Ectodermal cell (in vitro differentiated cells): ENCODE data around the gene FOXJ3.

Experiments
- H3K27ac ChIP-seq: 2 replicates; pipeline ENCODE4 v1.7.0; 2013; ENCODE audit warnings: mild to moderate bottlenecking, low read depth, low read length; ENCODE audit not compliant: insufficient read depth, poor library complexity, severe bottlenecking
- H3K27me3 ChIP-seq: 2 replicates; pipeline ENCODE4 v1.7.0; 2013; ENCODE audit warnings: mild to moderate bottlenecking, low read length; ENCODE audit not compliant: insufficient read depth, control insufficient read depth, poor library complexity, severe bottlenecking
- H3K36me3 ChIP-seq: one replicate; pipeline ENCODE4 v1.7.0; 2013; ENCODE audit warnings: low read length; ENCODE audit not compliant: control insufficient read depth, insufficient read depth
- H3K4me1 ChIP-seq: one replicate; pipeline ENCODE4 v1.7.0; 2013; ENCODE audit warnings: low read length; ENCODE audit not compliant: control insufficient read depth, insufficient read depth
- H3K4me3 ChIP-seq: 2 replicates; pipeline ENCODE4 v1.7.0; 2013; ENCODE audit warnings: low read depth, low read length, control low read depth; ENCODE audit not compliant: insufficient read depth
- H3K9me3 ChIP-seq: 2 replicates; pipeline ENCODE4 v1.7.0; 2013; ENCODE audit warnings: mild to moderate bottlenecking, low read length, moderate library complexity; ENCODE audit not compliant: control insufficient read depth
- WGBS, 2 experiments: methylation state at CpG; one replicate each; pipeline ENCODE4 v1.1.7; 2013; ENCODE audit warnings: missing lambda C conversion rate in 2 of 2; 5-methylcytosine and 5-hydroxymethylcytosine counted together

The FOXJ3 gene

DNA sequence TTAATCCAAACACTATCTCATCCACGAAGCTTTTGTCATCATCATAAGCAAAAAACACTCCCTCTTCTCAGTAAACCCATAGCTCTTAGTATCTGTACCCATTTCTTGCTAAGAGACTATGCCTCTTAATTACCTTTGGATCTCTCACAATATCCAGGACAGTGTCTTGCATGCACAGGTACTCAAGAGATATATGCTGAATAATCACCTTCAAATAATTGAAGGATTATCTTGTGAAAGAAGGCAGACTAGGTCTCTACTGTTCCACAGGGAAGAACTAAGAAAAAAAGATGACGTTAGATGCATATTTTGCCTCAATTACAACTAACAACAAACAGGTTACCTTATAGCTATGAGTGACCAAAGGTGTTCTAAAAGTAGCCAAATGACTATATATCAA lies 11.5 kb downstream of the FOXJ3 start:
- Histone ChIP-seq H3K4me3 (no peak overlapping the region), H3K9me3 (no peaks in the 10 kb centered on the region), H3K36me3 (no peaks in the 10 kb centered on the region), H3K27me3 (no peaks in the 10 kb centered on the region), H3K4me1 (no peaks in the 10 kb centered on the region), H3K27ac (no peak overlapping the region)
- WGBS, 2 experiments, result 88 to 94% methylated on average over 1 to 2 of the region's 2 CpGs

DNA sequence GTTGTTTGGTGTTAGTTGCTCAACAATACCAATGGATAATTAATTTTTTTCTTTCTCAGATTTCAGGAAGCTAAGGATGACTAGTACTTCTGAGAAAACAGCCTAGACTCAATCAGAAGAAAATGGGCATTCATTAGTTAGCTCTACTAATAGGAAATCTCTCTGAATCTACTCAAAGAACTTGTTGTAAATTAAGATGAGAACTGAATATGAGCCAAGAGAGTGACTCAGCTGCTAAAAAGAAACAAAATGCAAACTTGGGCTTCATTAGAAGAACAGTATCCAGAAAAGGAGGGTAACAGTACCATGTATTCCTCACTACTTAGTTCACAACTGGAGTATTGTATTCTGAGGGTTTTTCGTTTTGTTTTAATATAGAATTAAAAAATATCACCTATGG lies 12.5 kb downstream of the FOXJ3 start:
- WGBS, 2 experiments, result no CpG with 5 or more reads among the region's 1 CpG
- H3K4me1 ChIP-seq, result no peaks in the 10 kb centered on the region

DNA sequence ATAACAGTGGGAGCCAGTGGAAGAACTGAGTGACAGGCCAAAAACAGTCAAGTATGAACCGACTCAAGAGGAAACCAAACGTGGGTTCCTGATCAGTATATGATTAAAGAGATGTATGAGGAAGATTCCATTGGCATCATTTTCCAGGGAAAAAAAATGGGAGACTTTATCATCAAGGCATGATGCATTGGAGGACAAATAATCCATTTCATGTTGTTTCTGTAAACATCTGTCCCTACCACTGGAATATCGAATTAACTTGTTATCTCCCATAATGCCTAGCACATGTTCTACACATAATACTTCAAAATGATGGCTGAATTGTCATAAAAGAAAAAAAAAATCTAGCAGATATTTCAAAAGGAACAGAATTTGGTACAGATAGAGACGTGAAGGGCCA lies 13.3 kb downstream of the FOXJ3 start:
- H3K27me3 ChIP-seq, result no peaks in the 10 kb centered on the region
- no peaks in the 10 kb centered on the region for H3K4me1 ChIP-seq
- no peaks in the 10 kb centered on the region for H3K9me3 ChIP-seq
- no peak overlapping the region for H3K27ac ChIP-seq
- H3K4me3 ChIP-seq, result no peak overlapping the region
- H3K36me3 ChIP-seq, result no peaks in the 10 kb centered on the region
- 91 to 95% methylated on average over 4 of the region's 4 CpGs for WGBS, 2 experiments

More for the DNA sequence above, 12.5 kb downstream of the FOXJ3 start:
- H3K36me3 ChIP-seq, result no peaks in the 10 kb centered on the region
- H3K4me3 ChIP-seq, result no peak overlapping the region
- no peaks in the 10 kb centered on the region for H3K9me3 ChIP-seq
- no peak overlapping the region for H3K27ac ChIP-seq
- no peaks in the 10 kb centered on the region for H3K27me3 ChIP-seq

DNA sequence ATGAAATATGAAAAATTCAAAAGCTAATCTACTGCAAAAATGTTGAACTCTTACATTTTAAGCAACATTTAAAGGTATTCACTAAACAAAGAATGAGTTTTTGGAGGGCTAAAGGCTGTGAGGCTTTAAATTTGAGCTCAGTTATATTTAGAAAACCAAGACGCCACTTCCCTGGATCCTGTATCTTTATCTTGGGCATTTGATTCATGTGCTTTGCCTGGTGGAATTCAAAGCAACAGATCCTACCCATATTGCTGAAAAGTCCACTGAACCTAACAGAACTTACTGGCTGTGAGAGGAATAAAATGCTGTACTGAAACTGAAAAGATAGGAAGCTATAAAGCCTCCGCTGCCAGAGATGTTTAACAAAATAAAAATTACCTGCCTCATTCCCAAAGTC lies 14.3 kb downstream of the FOXJ3 start:
- no peak overlapping the region for H3K4me3 ChIP-seq
- no peaks in the 10 kb centered on the region for H3K27me3 ChIP-seq
- 96 to 100% methylated on average over 2 of the region's 2 CpGs for WGBS, 2 experiments
- no peaks in the 10 kb centered on the region for H3K4me1 ChIP-seq
- H3K36me3 ChIP-seq, result no peaks in the 10 kb centered on the region
- H3K9me3 ChIP-seq, result no peaks in the 10 kb centered on the region
- no peak overlapping the region for H3K27ac ChIP-seq

DNA sequence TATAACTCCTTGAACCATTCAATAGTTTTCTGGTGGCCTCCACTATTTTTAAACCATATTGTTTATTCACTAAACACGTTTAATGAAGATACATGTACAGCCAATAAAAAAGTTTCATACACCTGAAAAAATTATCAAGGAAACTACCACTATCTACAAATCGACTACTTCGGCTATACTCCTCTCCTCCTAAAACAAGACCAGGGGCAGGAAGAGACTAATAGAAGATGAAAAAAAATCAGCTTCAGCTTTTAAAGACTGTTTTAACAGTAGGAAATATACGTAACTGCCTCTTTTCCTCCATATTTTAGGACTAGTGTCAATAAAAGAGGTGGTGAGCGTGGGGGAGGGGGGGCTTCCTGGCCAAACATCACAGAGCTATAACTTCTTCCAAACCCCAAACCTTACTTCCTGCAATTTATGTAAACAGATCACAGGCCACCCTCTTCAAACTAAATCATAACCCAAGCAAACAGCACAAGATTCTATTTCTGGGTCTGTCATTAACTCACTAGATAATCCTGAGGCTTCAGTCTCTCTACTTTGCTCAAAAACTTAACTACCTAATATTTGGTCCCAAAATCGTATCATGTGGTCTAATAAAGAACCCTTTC lies 15.1 kb downstream of the FOXJ3 start:
- Histone ChIP-seq H3K36me3 (no peaks in the 10 kb centered on the region), H3K4me3 (no peak overlapping the region), H3K9me3 (no peaks in the 10 kb centered on the region), H3K27ac (no peak overlapping the region), H3K4me1 (no peaks in the 10 kb centered on the region), H3K27me3 (no peaks in the 10 kb centered on the region)
- 90 to 98% methylated on average over 3 to 6 of the region's 6 CpGs for WGBS, 2 experiments

DNA sequence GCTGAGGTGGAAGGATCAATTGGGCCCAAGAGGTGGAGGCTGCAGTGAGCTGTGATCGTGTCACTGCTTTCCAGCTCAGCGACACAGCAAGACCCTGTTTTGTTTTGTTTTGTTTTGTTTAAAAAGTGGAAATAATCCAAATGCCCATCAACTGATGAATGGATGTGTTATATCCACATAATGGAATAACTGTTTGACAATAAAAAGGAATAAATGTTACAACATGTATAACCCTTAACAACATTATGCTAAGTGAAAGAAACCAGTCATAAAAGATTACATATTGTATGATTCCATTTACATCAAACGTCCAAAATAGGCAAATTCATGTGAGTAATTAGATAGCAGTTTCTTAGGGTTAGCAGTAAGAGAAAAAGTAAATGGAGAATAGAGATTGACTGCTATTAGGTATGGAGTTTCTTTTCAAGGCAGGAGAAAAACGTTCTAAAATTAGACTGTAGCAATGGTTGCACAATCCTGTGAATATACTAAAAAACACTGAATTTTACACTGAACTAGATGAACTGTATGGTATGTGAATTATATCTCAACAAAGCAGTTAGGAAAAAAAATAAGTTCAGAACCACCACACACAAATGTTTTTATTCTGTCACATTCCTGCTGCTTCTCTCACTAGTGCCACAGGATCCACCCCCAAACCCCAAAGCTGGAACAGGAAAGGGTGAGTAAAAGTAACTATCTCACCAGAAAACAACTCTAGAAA lies 15.7 kb downstream of the FOXJ3 start:
- H3K27me3 ChIP-seq, result no peaks in the 10 kb centered on the region
- no peaks in the 10 kb centered on the region for H3K4me1 ChIP-seq
- no peak overlapping the region for H3K27ac ChIP-seq
- WGBS, 2 experiments, result 89 to 96% methylated on average over 3 to 4 of the region's 4 CpGs
- H3K9me3 ChIP-seq, result no peaks in the 10 kb centered on the region
- no peak overlapping the region for H3K4me3 ChIP-seq
- no peaks in the 10 kb centered on the region for H3K36me3 ChIP-seq

DNA sequence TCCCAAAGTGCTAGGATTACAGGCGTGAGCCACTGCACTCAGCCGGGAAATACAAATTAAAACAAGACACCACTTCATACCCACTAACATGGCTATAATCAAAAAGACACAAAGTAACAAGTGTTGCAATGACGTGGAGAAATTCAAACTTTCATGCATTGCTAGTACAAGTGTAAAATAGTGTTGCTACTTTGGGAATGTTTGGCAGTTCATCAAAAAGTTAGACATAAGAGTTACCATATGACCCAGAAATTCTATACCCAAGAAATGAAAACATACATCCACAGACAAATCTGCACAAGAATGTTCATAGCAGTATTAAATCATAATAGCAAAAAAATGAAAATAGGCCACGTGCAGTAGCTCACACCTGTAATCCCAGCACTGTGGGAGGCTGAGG lies 16.4 kb downstream of the FOXJ3 start:
- Histone ChIP-seq H3K9me3 (no peaks in the 10 kb centered on the region), H3K27ac (no peak overlapping the region), H3K27me3 (no peaks in the 10 kb centered on the region), H3K4me1 (no peaks in the 10 kb centered on the region), H3K4me3 (no peak overlapping the region), H3K36me3 (no peaks in the 10 kb centered on the region)
- 87 to 95% methylated on average over 3 to 4 of the region's 4 CpGs for WGBS, 2 experiments

DNA sequence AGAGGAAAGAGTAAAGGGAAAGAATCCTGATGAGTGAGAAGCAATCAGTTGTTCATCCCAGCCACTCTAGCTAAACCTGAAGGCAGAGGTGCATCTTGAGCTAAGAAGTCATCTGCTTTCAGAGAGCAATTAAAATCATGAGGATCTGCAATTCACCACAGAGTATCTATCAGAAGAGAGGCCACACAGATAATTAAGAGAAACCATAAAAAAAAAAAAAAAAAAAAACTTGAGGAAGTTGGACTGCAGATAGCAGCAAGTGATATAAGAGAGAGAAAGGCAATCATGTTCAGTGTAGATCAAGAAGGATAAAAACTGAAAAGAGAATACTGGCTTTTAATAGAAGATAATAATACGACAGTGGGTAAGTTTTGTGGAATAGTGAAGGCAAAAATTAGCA lies 17.7 kb downstream of the FOXJ3 start:
- no peaks in the 10 kb centered on the region for H3K27me3 ChIP-seq
- WGBS, 2 experiments, result 90 to 98% methylated on average over 1 of the region's 1 CpG
- no peaks in the 10 kb centered on the region for H3K9me3 ChIP-seq
- no peak overlapping the region for H3K27ac ChIP-seq
- no peaks in the 10 kb centered on the region for H3K36me3 ChIP-seq
- no peaks in the 10 kb centered on the region for H3K4me1 ChIP-seq
- no peak overlapping the region for H3K4me3 ChIP-seq

DNA sequence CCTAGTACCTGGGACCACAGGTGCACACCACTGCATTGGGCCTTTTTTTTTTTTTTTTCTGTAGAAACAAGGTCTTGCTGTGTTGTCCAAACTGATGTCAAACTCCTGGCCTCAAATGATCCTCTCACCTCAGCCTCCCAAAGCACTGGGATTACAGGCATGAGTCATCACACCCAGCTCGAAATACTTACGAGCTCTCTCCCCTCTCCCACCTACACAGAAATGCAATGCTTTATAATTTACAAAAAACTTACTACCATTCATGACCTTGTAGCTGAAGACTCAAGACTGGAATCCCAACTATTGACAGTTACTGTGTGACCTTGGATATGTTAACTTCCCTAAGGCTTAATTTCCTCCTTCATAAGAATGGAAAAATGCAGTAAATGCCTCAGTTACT lies 18.7 kb downstream of the FOXJ3 start:
- no peaks in the 10 kb centered on the region for H3K4me1 ChIP-seq
- no peaks in the 10 kb centered on the region for H3K36me3 ChIP-seq
- H3K9me3 ChIP-seq, result no peaks in the 10 kb centered on the region
- no peak overlapping the region for H3K4me3 ChIP-seq
- no peak overlapping the region for H3K27ac ChIP-seq
- WGBS, 2 experiments, result 86 to 91% methylated on average over 2 of the region's 2 CpGs
- H3K27me3 ChIP-seq, result no peaks in the 10 kb centered on the region

DNA sequence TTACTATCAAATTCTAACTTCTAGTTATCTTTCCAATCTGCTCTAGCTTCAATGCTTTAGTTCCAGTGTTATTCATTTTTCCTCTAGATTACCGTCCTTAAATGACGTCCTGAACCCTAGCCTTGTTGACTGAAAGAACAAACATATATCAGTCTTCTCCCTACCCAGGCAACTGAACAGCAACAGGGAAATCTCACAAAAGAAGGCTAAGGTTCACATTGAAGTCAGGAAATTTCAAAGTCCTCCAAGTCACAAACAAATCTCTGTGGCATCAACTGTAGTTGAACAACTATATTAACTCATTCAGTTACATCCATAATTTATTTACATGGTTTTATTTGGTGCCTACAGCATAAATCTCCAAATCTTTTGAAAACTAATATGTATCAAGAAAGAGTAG lies 19.5 kb downstream of the FOXJ3 start:
- Histone ChIP-seq H3K27me3 (no peaks in the 10 kb centered on the region), H3K27ac (no peak overlapping the region), H3K4me3 (no peak overlapping the region), H3K4me1 (no peaks in the 10 kb centered on the region), H3K36me3 (no peaks in the 10 kb centered on the region), H3K9me3 (no peaks in the 10 kb centered on the region)
- 93 to 100% methylated on average over 2 of the region's 2 CpGs for WGBS, 2 experiments
